HEK293 (cell line): Measurements from ENCODE around the gene GALNT2.

Experiments used
- BCL11B ChIP-seq: fragments of 450-650 bp; formaldehyde crosslinking; IDR thresholded peaks from 2 replicates; pipeline ENCODE4 v1.5.1; 2016; ENCODE audit warnings: low read depth, missing biosample characterization, missing genetic modification characterization
- CTCF ChIP-seq: fragments of 450-650 bp; formaldehyde crosslinking; IDR thresholded peaks from 2 replicates; pipeline ENCODE4 v1.5.1; 2016; ENCODE audit warnings: missing biosample characterization, missing genetic modification characterization
- GLIS1 ChIP-seq: fragments of 450-650 bp; formaldehyde crosslinking; IDR thresholded peaks from 2 replicates; pipeline ENCODE4 v1.5.1; 2016; ENCODE audit warnings: missing biosample characterization, missing genetic modification characterization
- HOXA7 ChIP-seq: sonication (generic); formaldehyde crosslinking; IDR thresholded peaks from 2 replicates; pipeline ENCODE4 v1.8.1; 2022; ENCODE audit warnings: missing genetic modification reagents, borderline replicate concordance
- ZNF704 ChIP-seq: fragments of 450-650 bp; formaldehyde crosslinking; IDR thresholded peaks from 2 replicates; pipeline ENCODE4 v1.5.1; 2016; ENCODE audit warnings: missing biosample characterization, missing genetic modification characterization
- ZNF777 ChIP-seq: fragments of 450-650 bp; formaldehyde crosslinking; IDR thresholded peaks from 2 replicates; pipeline ENCODE4 v1.5.1; 2017; ENCODE audit warnings: missing biosample characterization, missing genetic modification characterization, borderline replicate concordance
- TF ChIP-seq, protein P1 (sequence below): fragments of 450-650 bp; formaldehyde crosslinking; IDR thresholded peaks from 2 replicates; pipeline ENCODE4 v1.5.1; 2016; ENCODE audit warnings: missing biosample characterization, missing genetic modification characterization, low read depth

DNA sequence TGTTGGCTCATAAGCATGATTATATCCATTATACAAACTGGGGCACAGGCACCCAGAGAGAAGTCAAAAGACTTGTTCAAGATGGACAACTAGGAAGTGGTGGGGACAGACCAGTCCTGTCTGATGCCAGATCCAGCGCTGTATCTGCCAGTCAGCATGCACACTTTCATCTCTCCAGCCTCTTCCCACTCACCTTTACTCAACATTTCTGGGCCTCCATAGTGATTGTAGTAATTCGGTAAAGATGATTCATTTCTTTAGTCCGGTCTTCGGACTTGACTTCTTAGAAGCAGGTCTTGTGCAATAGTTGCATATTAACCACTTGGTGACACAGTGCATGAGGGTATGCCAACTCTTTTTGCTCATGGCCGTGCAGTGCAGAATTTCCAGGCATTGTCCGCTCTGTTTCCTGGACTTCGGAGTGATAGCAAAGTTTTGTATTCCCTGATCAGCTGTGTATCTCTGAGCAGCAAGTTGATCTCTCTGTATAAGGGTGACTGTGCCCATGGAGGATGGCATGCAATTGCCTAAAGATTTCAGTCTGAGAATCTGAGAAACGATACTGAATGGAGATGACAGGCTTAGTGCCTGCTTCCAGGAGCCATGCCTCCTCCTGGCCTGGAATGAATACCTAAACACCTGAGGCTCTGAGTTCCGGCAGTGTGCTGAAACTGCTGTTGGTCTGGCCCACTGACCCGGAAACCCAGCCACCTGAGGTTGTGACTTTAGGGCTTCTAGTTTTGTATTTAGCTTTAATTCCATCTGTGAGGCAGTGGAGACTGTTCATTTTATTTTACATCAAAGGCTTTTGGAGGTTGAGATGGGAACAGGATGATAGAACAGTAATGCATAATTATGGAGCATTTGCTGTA, 39.0 kb downstream of the GALNT2 start:
- no peak for TF ChIP-seq CTCF (tag by site-specific recombination)
- TF ChIP-seq, protein P1, sequence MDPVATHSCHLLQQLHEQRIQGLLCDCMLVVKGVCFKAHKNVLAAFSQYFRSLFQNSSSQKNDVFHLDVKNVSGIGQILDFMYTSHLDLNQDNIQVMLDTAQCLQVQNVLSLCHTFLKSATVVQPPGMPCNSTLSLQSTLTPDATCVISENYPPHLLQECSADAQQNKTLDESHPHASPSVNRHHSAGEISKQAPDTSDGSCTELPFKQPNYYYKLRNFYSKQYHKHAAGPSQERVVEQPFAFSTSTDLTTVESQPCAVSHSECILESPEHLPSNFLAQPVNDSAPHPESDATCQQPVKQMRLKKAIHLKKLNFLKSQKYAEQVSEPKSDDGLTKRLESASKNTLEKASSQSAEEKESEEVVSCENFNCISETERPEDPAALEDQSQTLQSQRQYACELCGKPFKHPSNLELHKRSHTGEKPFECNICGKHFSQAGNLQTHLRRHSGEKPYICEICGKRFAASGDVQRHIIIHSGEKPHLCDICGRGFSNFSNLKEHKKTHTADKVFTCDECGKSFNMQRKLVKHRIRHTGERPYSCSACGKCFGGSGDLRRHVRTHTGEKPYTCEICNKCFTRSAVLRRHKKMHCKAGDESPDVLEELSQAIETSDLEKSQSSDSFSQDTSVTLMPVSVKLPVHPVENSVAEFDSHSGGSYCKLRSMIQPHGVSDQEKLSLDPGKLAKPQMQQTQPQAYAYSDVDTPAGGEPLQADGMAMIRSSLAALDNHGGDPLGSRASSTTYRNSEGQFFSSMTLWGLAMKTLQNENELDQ, result no peak
- TF ChIP-seq BCL11B (tag by site-specific recombination), result no peak
- TF ChIP-seq ZNF777 (tag by site-specific recombination), result no peak
- TF ChIP-seq HOXA7 (CRISPR knock-in tag), result no peak
- TF ChIP-seq ZNF704 (tag by site-specific recombination), result no peak
- TF ChIP-seq GLIS1, result no peak
